HG03342 (cell line): ENCODE results near the gene NOL4L.

ENCODE experiments used
- ATAC-seq: cut with Tn5 transposase; IDR thresholded peaks from one replicate; pipeline ENCODE4 v1.9.1; 2021; ENCODE audit warnings: mild to moderate bottlenecking, moderate library complexity; ENCODE audit not compliant: unreplicated experiment

The NOL4L gene

DNA sequence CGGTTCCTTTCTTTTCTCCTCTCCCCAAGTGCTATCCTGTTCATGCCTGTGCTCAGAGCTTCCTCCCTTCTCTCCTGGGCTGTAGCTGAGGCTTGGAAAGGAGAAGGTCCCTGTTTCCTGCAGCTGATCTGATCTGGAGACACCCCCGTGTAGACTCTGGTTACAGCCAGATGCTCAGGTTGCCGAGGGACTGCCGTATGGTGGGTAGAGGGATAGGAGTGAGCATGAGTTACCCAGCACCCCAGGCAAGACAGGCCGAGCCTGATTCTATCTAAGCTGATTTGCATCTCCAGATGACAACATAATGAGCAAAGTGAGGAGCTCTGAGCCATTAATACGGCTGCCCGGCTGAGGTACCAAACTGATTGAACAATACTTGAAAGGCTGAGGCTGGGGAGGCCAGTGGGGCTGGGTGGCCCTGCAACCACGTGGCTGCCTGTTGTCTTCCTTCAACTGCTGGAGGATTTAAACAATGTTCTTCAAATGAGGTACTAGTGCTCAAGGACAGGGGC is 135.2 kb downstream of the NOL4L start:
- no peak for ATAC-seq

DNA sequence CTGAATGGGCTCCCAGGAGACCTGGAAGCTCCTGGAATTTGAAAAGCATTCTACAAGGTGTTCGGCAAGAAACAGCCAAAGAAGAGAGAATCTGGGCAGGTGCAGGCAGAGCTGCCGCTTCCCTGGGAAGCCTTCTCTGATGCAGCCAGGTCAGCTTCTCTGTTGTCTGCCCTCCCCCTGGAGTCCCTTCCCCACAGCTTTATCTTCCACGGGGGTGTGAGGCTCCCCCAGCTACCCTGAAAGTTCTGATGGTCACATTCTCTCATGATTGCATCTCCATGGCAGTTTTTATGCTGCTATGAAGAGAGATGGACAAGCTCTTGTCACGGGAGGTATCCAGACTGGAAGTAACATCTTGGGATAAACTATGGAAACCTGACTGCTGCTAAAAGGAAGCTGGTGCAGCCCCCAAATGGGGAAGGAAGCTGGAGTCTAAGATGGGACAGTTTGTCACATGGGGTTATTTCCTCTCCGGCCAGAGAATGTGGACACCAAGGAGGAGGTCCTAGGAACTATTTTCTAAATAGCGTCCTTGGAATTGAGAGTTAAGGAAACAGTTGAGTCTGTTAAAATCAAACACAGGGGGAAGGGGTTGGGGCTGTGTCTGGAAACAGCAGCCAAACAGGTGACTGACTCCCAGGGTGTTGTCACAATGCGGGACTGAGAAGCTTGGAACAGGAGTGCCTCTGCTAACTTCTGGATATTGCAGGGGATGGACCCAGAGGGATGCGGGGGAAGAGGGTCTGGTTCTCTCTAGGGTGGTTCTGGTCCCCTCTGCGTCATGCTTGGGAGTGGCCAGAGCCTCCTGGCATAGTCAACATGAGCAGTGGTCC is 135.9 kb downstream of the NOL4L start:
- no peak for ATAC-seq

DNA sequence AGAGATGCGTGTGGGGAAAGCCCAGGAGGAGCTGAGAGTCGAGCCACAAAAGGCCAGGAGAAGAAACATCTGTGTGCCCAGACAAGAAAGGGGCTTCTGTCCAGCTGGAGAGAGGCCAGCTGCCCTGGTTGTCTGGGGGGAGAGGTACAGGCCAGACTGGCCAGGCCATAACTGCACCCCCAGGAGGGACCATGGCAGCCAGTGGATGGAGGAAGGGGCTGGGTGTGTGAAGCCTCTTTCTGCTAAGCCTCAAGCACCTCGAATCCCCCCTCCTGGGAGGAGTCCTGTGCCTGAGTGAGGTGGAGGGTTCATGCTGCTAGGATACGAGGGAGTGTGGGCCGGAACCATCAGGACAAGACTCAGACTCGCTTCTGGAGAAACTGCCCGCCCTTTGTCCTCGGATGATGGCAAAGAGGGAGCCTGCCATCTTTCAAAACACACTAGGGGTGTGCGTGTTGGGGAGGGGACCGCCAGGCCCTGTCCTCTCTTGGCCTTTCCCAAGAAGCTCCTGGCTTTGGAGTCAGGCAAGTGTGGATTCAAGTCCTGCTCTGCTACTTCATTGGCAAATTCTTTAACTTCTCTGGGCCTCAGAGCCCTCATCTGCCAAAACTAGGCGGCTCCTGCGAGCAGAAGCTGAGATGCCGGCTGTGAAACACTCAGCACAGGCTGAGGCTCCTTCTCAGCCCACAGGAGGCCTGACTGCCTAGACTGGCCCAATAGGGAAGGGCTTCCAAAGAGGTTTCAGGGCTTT is 136.7 kb downstream of the NOL4L start:
- ATAC-seq, result no peak

DNA sequence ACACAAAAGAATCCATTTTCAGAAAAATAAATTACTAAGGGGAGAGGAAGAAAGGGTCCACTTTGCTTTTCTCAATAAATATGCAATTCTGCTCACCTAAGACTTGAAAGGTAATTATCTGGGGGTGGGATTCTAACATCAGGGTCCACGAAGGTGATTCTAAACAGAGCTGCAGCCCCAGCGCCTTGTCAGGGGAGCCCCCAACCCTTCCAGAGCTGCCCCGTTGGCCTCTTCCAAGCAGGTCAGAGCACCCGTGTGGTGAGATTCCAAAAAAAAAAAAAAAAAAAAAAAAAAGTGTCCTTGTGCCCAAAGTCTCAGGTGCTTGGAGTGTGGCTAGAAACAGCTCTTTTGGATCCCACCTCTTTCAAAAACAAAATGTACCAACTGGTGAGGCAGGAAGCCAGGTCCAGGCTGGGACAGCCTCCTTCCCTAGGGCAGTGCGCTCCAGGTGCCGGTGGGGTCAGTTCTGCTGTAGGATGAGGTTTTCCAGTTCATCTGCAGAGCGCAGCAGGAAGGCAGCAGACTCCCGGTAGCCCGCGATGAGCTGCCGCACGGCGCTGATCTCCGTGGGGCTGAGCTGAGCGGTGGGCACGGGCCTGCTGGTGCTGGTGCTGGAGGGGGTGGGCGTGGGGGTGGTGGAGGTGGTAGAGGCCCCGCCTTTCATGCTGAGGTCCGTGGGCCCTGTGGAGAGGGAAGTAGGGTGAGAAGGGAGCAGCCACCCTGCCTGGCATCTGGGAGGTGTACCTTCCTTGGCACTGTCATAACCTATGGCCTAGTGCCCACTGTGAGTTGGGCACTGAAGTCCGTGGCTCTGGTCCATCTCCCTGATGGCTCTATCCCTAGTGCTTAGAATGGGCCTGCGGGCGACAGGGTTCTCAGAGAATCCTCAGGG is 137.8 kb downstream of the NOL4L start:
- ATAC-seq, result no peak

DNA sequence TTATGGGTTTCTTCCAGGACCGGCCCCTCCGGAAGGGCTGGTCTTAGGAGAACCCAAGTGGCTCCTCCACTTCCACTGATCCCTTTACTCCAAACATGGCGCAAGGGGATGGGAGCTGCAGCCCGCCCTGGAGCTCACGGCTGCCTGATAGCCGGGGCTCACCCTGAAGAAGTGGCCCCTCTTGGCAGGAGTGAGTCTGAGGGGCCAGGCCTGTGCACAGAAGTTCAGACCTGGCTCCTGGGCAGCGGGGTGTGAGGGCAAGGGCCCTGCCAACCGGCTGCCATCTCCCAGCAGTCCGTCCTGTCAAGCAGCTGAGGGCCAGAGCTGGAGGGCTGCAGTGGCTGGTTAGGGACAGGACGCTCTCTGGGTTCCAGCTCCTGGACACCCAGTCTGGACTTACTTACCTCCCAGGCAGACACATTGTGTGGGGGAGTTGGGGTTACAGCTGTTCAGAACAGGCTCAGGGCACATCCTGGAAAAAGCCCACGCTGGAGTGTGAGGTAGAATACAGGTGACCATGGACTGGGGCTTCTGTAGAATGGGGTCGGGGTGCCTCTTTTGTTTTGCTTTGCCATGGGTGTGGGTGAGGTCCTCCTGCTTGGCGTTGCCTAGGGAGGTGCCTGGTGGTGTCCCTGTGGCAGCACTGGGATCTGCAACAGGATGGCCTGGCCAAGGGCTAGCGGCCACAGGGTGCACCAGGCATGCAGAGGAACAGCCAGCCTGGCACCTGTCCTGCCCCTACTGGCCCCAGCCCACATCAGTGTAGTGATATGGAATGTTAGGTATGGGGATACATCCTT is 138.6 kb downstream of the NOL4L start:
- ATAC-seq, result no peak

DNA sequence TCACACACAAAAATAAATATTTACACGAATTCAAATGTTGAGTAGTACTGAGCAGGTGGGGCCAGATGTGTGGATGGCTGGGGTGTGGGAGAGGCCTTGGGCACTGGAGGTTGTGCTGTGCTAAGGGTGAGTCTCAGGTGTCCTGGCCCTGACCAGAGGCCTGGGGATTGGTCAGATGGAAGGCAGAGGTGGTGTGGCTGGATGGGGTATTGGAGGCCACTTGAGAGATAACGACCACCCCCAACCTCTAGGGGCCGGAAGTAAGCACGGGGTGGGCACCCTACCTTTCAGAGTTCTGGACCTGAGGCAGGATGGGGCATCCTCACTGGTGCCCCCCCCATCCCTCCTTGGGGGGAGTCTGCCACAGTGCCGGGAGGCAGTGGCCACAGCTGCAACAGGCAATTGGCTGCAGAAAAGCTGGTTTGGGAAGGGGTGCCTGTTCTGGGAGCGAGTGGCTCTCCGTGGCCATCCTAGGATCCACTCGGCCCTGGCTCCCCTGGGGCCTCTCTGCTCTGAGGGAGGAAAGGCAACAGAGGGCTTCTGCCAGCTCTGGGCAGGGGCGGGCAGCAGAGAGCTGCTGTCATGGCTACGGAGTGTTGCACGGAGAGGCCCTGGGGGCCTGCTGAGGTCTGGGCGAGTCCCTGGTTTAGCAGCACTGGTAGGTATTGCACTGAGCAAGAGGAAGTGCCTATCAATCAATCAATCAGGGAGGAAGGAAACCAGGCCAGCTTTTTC is 139.4 kb downstream of the NOL4L start:
- ATAC-seq, result no peak

DNA sequence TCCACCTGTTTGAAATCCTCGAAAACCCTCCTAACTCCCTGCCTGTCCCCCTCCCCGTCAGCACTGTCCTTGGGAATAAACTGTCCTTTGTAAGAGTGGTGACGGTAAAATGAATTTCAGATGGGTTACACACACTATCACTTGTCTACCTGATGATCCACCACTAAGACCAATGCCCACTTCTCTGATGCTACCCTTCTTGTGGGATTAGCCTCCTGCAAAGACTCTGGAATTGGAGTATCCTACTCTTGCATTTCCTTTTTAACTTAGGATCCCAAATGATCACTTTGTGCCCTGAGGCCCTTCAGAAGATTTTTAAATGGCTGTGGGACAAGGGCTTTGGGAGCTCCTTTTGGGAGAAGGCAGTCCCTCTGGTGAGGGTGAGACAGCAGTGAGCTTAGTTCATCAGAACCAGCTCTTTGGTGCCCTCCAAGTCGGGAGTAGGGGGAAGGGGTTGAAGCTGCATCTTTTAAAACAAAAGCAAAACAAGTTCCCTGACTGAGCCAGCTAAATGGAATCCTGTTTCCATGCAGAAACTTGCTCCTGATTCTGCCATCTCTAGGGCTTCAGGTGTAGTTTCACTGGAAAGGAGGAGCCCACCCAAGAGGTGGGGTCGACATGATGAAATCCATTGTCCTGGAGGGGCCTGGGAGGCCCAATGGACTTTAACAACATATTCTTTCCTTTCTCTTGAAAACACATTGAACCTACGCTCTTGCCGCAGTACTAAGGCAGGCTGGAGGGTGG is 140.5 kb downstream of the NOL4L start:
- no peak for ATAC-seq

DNA sequence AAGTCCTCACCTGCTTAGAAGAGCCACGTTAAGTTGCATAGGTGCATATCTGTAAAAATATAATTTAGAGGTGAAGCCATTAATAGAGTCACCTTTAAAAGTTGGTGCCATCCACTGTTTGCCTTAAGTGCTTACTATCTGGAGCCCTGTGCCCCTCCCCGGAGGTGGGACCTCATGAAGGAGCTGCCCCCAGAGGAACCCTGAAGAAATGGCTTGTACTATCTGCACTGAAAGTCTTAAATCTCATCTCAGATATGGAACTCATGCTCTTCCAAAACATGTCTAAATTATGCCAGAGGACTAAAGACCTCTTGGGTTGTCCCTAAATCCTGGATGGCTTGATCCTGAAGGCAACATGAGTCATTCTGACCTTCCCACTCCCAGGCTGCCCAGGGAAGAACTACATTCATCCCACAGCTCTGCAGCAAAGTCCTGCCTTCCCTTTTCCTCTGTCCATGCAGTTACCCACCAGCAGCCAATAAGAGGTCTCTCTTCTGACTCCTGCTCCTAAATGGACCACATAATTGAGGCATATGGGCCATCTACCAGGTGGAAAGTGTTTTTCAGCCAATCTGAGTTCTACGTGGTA is 141.7 kb downstream of the NOL4L start:
- no peak for ATAC-seq

DNA sequence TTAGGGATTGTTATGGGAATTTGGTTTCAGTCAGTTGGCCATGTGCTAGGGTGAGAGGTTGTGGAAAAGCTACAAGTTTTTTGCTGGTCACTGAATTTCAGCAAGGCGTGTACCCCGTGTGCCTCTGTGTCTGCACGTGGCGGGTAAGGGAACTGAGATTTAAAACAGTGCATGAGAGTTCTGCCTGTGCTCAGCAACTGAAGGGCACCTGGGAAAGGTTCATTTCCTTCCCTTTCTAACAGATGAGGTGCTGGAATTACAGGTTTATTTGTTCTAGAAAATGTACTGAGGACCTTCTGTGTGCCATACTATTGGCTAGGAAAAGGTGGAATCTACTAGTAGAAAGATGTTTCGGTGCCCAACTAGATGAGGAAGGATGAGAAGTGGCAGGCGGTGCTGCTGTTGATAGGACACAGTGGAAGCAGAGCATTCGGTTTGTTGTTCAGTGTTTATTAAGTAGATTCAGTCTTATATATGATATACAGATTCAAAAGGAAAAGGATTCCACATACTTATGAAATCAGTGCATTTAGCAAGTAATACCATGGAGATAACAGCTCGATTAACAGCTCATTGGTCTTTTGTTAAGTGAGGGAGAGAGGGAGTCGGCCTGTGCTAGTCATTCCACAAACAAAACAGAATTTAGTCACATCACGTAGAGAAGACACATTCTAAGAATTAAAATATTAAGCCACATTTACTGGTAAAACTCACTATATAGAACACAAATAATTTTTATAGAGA is 142.3 kb downstream of the NOL4L start:
- no peak for ATAC-seq

DNA sequence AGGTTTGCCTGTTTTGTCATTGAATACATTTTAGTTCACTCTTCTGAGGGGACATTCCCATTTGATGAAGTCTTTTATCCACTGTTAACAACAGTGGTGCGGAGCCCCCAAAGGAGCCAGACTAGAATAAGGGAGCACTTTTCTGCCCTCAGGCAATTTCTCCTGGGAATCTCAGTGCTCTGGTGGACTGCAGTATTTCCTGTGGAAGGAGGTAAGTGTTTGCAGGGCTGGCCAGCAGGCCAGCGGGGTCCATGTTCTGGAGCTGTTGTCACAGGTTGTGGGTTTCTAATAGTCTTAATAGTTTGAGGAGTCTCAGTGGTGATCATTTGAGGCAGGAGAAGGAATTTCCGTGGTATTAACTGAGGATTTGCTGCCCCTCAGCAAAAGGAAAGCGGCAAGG is 143.5 kb downstream of the NOL4L start:
- ATAC-seq, result no peak

DNA sequence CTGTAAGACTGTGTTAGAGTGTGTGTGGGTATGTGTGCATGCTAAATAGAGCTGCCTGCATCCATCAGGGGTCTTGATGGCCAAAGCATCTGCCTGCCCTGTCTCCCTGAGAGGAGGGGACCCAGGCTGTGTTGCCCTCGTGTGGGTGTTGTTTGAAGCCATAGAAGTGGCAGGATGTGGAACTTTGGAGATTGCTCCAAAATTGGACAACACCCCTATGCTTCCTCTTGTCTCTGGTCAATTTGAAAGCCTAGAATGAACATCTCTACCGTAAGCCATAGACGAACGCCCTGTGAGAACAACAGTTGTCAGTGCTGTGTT is 144.4 kb downstream of the NOL4L start:
- no peak for ATAC-seq

DNA sequence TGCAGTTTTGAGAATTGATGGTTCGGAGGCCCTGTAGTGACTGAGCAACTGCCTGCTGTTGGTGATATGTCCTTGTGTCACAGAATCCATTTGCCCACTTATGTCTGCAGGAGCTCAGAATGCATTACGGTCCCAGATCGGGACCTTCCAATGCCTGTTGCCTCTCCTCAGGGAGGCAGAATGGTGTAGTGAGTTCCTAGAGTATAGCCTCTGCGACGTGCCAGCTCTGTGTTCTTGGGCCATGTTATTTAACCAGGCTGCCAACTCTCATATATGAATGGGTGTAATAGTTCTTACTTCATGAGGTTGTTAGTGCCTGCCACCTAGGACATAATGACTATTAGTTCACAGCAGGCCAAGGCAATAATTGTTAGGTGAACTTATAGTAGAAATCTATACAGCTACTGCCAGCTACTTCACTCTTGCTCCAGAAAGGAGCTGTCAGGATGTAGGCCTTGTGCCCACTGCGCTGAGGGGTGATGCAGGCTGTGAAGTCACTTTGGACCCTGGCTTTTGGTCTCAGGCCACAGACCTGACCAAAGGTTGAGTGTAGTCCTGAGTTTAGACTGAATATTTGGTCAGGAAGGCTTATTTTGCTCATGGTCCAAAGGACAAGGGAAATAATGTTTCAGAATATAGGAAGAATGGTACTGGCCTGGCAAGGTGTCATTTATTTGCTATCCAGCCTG is 144.9 kb downstream of the NOL4L start:
- no peak for ATAC-seq

DNA sequence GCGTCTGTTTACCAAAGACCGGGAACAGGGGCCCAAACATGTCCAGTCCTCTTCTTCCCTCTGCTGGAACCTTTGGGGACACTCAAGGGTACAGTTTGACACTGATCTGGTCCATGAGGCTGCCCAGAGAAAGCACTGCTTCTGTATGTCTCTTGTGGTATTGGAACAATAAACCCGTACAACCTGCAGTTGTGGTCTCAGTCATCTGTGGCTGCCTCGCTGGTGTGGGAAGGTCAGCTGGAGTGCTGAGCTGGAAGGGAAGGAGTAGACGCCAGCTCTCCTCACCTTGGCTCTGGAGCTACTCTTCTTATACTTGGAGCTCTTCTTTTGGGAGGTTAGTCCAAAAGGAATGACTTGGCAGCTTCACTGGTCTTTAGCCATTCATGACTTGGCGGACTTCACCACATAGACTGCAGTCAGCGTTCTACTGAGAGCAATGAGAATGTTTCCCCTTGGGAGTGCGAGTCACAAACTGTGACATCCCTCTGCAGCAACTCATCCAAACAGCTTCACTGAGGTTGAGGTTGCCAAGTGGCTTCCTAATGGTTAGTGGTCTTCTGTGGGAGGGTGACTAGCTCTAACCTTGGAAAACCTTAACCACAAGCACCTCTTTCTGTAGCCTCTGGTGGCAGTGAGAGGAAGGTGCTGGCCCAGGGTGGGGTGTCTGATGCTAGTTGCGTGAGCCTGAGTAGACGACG is 145.9 kb downstream of the NOL4L start:
- no peak for ATAC-seq

DNA sequence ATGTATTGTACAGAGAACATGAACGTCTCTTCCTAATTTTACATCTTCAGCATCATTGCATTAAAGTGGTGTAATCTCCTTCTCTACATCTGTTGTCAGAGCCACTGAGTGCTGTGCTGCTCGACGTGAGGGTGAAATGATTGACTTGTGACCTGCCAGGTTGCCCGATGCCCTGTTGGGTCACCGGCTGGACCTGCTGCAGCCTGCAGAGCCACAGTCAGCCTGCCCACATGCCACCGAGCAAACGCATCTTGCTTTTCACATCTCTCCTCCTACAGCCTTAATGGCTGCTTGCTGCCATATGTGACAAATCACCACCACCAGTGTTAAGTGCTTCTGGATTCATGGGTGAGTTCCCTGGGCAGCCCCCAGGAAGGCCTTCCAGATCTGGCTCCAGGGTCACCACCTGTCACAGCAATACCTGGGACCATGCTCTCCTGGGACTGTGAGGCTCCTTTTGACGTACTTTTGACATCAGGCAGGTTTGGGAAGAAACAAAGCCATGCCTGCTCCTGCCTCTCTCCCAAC is 146.7 kb downstream of the NOL4L start:
- ATAC-seq, result no peak

DNA sequence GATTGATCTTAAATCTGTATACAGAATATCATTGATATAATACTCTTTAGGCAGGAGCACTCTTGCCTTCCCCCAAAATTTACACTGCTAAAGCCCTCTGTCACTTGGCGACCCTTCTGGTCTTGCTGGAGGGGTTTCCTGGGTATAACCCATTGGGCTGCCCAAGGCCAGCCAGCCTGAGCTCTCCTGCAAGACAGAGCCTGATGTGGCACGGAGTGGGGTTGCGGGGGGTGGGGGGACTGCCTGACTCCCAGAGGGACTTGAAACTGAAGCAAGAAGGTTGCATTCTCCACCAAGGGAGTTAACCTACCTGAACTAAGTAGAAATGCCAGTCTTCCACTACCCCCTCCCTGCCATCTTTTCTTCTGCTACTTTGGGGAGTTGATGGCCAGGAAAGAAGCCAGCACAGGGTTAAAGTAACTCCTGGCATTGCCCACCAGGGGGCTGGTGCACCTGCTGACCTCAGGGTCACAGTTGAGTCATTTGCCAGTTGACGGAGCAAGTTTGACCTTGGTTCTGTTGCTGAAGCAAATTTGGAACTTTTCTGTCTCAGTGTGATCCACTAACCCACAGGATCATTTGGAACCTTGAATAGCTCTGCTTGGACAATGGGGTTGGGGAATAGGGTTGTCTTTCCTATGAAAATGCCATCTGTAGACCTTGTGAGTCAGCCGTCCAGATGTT is 147.6 kb downstream of the NOL4L start:
- ATAC-seq, result no peak

DNA sequence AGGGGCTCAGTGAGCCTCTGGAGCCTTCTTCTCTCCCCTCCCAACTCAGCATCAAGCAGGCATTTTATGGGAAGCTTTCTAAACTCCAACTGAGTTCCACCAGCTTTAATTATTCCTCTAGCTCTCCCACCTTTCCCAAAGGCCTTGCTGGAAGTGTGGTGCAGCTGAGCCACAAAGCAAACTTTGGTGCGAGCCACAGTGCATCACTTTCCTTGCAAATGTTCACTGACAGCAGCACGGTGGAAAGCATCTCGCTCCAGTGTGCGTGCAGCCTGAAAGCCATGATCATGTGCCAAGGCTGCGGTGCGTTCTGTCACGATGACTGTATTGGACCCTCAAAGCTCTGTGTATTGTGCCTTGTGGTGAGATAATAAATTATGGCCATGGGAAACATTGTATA is 148.2 kb downstream of the NOL4L start:
- no peak for ATAC-seq
